ENCODE results near the gene PSMD2. TPM values are rescaled to one million over a fixed set of nuclear protein-coding genes. Genes with fewer than 3 reads are reported as not detected.

The PSMD2 gene
- total and polyA plus RNA-seq, 2 of the 8 experiments (the other 6 are each of a cell fraction or from before 2014, with no cell fraction given), result 350 to 363 TPM

DNA sequence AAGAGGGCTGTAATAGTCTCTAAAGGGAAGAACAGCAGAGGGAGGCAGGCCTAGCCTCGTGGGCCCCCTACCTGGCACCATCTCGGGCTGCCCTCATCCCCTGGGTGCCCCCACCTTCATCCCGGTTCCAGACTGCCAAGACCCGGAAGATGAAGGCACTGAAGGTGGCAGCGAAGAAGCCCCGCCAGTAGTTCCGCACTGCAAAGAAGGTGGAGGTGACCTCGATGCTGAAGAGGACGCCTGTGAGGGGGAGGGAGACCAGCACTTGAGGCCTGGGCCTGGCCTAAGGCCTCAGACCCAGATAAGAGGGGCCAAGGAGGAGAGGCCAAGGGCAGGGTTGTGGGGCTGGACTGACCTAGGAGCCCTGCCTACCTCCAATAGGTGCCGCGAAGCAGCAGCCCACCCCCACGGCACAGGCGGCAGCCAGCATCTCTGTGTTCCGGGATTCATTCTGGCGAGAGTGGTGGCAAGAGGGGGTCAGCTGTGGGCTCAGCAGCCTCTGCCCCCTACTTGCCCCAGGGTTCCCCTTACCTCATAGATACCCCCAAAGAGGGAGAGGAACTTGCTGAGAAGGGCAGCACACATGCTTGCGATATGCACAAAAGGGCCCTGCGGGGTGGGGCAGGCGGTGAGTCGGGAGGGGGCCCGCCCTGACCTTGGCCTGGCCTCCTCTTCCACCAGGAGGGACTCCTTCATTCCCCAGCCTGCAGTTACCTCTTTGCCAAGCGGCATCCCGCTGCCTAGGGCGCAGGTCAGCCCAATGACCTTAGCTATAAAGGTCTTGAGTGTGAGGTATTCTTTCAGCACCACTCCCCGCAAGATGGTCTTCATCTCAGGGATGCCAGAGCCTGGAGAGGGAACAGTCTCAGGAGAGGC is 58.4 kb downstream of the PSMD2 start:
- no peak overlapping the region for H3K18ac ChIP-seq (ENCODE audit: extremely low read depth, low read length)
- no peak overlapping the region for H2BK20ac ChIP-seq (ENCODE audit: low read length)
- H3K27ac ChIP-seq (ENCODE audit: low read depth, low read length), result no peak overlapping the region
- H4K8ac ChIP-seq (ENCODE audit: extremely low read depth, insufficient read depth, low read length), result no peak overlapping the region; the same call in 1 of the 2 replicates
- no peak overlapping the region for H4K5ac ChIP-seq (ENCODE audit: insufficient read length, low read depth, low read length)
- no peak overlapping the region for H2AFZ ChIP-seq (ENCODE audit: low read length)
- H3K9me3 ChIP-seq (ENCODE audit: insufficient read depth in 2 of 2, low read depth in 1 of 2, low read length in 1 of 2), result no peaks in the 10 kb centered on the region
- no peak overlapping the region for H2AK5ac ChIP-seq (ENCODE audit: low read depth, low read length)
- H3K4me2 ChIP-seq (ENCODE audit: insufficient read depth in 1 of 2, low read depth in 2 of 2, low read length in 2 of 2), result no peak overlapping the region
- peaks cover 7 to 33% (median 24%) of the 10 kb centered on the region in 4 experiments; a peak in 6 of 8 replicates for H3K36me3 ChIP-seq (ENCODE audit: control insufficient read depth in 2 of 4, insufficient read depth in 4 of 4, low read length in 3 of 4)
- H2BK12ac ChIP-seq (ENCODE audit: low read depth, low read length), result no peak overlapping the region
- no peak overlapping the region for H2BK5ac ChIP-seq (ENCODE audit: low read depth, low read length)
- POLR2A ChIA-PET (ENCODE audit: partially characterized antibody), result interaction anchor here (0.6 to 1.0 kb wide), 2 partner anchors 9 to 1332 kb away, joined by 3 to 4 read pairs; no protein-coding TSS in a partner anchor
- H3K23ac ChIP-seq (ENCODE audit: insufficient read length), result no peak overlapping the region
- DNase-seq (ENCODE audit: low read depth in 1 of 2, low spot score in 2 of 2) (no peak), FAIRE-seq (no peak)
- no peak overlapping the region for H3K9ac ChIP-seq (replicated peaks in 1 of 4; ENCODE audit: extremely low read depth in 1 of 4, low read depth in 3 of 4, low read length in 3 of 4)
- no peak overlapping the region for H3K56ac ChIP-seq (replicated peaks; ENCODE audit: insufficient read length, low read depth, low read length)
- TF ChIP-seq EGR1 (IDR thresholded peaks at IDR 0.05; ENCODE audit: borderline replicate concordance, low read depth, low read length), result no peak
- no peak for TF ChIP-seq RNF2 (IDR thresholded peaks at IDR 0.05; ENCODE audit: borderline replicate concordance, low read depth, low read length, missing control alignments, poor library complexity, severe bottlenecking)
- TF ChIP-seq, protein P1, sequence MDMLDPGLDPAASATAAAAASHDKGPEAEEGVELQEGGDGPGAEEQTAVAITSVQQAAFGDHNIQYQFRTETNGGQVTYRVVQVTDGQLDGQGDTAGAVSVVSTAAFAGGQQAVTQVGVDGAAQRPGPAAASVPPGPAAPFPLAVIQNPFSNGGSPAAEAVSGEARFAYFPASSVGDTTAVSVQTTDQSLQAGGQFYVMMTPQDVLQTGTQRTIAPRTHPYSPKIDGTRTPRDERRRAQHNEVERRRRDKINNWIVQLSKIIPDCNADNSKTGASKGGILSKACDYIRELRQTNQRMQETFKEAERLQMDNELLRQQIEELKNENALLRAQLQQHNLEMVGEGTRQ (IDR thresholded peaks at IDR 0.05; ENCODE audit: low read length), result no peak
- no peak for TF ChIP-seq CTBP2 (IDR thresholded peaks at IDR 0.05; ENCODE audit: borderline replicate concordance, insufficient read depth, insufficient read length, low read length)
- no peak for TF ChIP-seq EZH2 (IDR thresholded peaks at IDR 0.05; ENCODE audit: low read depth, low read length, severe bottlenecking)
- TF ChIP-seq TCF12 (IDR thresholded peaks at IDR 0.05; ENCODE audit: low read depth, low read length), result no peak
- no peak for TF ChIP-seq JUN (IDR thresholded peaks at IDR 0.05; ENCODE audit: low read depth, low read length)
- no peak for TF ChIP-seq FOSL1 (IDR thresholded peaks at IDR 0.05; ENCODE audit: insufficient read depth, low read depth, low read length)
- H3K14ac ChIP-seq (ENCODE audit: insufficient read length), result no peak overlapping the region
- H3K4me3 ChIP-seq (ENCODE audit: extremely low read depth in 1 of 4, insufficient read depth in 2 of 4, low read depth in 3 of 4, low read length in 4 of 4), result no peak overlapping the region
- H3K79me2 ChIP-seq (ENCODE audit: control insufficient read depth in 1 of 2, insufficient read depth in 2 of 2, low read length in 2 of 2), result no peaks in the 10 kb centered on the region; a peak in 1 of 4 replicates
- H2BK15ac ChIP-seq (ENCODE audit: low read length), result no peak overlapping the region
- no peak overlapping the region for H3K4ac ChIP-seq (replicated peaks; ENCODE audit: insufficient read length, low read depth, low read length)
- no peaks in the 10 kb centered on the region for H3K79me1 ChIP-seq (ENCODE audit: low read depth, low read length)
- H2BK120ac ChIP-seq (replicated peaks; ENCODE audit: low read depth, low read length), result no peak overlapping the region
- CTCF ChIA-PET (ENCODE audit: partially characterized antibody), result interaction anchor here (0.7 to 7.1 kb wide), 5 partner anchors 11 to 184 kb away, joined by 3 to 47 read pairs (median 5); no protein-coding TSS in a partner anchor
- H4K20me1 ChIP-seq (replicated peaks in 1 of 2; ENCODE audit: control insufficient read depth in 1 of 2, insufficient read depth in 2 of 2, low read length in 2 of 2), result peaks cover 4 to 10% of the 10 kb centered on the region in 2 experiments
- 86% methylated on average over 12 of the region's 24 CpGs; no CpG with 5 or more reads in 1 of the 2 experiments for WGBS, 2 experiments (ENCODE audit: extremely low coverage in 1 of 2, insufficient coverage in 1 of 2, insufficient read length in 1 of 2, insufficient replicate concordance in 2 of 2, low coverage in 1 of 2, low lambda C conversion rate in 2 of 2, missing lambda C conversion rate in 1 of 2)
- H3K4me1 ChIP-seq (replicated peaks in 1 of 4; ENCODE audit: control insufficient read depth in 3 of 4, insufficient read depth in 4 of 4, low read length in 3 of 4), result peaks cover 3 to 18% (median 12%) of the 10 kb centered on the region in 4 experiments
- no peak overlapping the region for H4K91ac ChIP-seq (replicated peaks; ENCODE audit: insufficient read length, low read length)
- peaks cover 18% of the 10 kb centered on the region for H3K23me2 ChIP-seq (ENCODE audit: low read depth, low read length)
- H3K27me3 ChIP-seq (replicated peaks in 1 of 4; ENCODE audit: control insufficient read depth in 3 of 4, extremely low read depth in 1 of 4, insufficient read depth in 3 of 4, low read length in 3 of 4), result peaks cover 0 to 8% (median 3%) of the 10 kb centered on the region in 4 experiments; a peak in 3 of 7 replicates

All from H1 (cell line).